AG09309 (cell line): ENCODE results near the gene VWA2.

Source experiments
- DNase-seq: peaks from one replicate; pipeline ENCODE4 v3.0.0-alpha.2; 2010; ENCODE audit warnings: low read depth
- H3K4me3 ChIP-seq: 2 replicates; pipeline ENCODE4 v1.5.1; 2011; ENCODE audit warnings: mild to moderate bottlenecking, low read depth, low read length, moderate library complexity; ENCODE audit not compliant: control insufficient read depth
- TF ChIP-seq, protein P1 (sequence below): IDR thresholded peaks from 2 replicates; pipeline ENCODE4 v1.5.1; 2011; ENCODE audit warnings: mild to moderate bottlenecking, low read depth, low read length, inconsistent platforms; ENCODE audit not compliant: insufficient read depth, control insufficient read depth; ENCODE audit errors: missing control alignments

VWA2 gene

DNA sequence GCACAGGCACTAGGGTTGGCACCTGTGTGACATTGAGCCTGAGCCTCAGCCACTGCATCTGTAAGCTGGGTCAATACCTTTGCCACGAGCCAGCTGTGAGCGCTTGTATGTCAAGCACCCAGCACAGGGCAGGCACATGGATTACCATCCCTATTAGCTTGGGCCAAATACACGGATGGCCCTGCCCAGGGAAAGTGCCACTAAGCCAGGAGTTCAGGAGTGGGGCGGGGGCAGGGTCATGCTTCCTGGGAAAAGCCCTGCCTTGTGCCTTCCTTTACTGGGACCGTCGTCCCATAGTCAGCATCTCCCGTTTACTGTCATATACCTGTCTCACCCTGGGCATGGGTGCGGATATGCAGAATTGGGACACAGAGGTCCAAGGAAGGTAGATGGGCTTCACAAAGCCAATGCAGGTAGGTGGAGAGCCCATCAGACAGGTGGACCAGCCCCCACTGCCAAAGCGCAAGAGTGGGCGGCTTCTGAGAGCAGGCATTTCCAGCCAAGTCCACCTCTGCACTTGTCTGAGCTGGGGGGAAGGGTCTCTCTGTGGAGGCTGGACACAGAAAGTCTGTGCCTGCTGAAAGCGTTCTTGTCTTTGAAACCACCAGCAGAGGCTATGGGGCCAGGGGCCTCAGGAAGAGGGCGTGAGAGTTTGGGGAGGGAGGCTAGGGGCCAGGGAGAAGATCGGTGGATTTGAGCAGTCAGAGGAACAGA lies 72.6 kb downstream of the VWA2 start:
- no peak overlapping the region for H3K4me3 ChIP-seq
- TF ChIP-seq, protein P1, sequence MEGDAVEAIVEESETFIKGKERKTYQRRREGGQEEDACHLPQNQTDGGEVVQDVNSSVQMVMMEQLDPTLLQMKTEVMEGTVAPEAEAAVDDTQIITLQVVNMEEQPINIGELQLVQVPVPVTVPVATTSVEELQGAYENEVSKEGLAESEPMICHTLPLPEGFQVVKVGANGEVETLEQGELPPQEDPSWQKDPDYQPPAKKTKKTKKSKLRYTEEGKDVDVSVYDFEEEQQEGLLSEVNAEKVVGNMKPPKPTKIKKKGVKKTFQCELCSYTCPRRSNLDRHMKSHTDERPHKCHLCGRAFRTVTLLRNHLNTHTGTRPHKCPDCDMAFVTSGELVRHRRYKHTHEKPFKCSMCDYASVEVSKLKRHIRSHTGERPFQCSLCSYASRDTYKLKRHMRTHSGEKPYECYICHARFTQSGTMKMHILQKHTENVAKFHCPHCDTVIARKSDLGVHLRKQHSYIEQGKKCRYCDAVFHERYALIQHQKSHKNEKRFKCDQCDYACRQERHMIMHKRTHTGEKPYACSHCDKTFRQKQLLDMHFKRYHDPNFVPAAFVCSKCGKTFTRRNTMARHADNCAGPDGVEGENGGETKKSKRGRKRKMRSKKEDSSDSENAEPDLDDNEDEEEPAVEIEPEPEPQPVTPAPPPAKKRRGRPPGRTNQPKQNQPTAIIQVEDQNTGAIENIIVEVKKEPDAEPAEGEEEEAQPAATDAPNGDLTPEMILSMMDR, result no peak
- no peak for DNase-seq

DNA sequence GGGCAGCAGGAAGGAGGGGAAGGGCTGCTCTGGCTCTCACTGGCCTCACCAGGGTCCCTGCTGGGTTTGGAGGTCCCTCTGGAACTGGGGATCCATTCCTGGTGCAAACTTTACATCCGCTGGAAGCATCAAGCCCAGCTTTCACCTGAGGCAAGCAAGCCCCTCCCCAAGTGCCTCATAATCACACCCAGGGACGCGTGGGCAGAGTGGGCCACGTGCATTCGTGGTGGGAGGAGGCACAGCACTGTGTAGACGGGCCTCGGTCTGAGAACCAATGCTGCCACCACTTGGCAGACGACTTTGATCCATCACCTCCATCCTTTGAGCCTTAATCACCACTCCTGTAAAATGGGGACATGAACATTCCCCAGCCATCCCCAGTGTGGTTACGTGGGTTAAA lies 74.1 kb downstream of the VWA2 start:
- no peak overlapping the region for H3K4me3 ChIP-seq
- DNase-seq, result no peak
- TF ChIP-seq, protein P1, result no peak

DNA sequence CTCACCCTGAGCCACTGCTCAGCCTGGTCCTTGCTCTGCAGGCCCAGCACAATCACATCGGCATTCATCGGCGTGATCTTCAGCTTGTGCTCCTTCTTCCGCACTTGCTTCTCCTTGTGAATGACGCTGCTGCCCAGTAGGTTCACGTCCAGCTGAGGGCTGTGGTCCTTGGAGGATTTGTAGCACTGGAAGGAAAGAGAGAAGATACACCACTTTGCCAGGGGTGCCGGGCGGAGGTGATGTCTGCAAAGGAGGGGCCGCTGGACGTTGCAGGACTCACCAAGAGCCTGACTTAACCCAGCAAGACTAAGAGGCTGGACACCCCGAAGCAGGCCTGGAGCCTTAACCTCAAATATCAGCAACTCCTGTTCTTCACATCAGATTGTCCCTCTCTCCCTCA lies 74.8 kb downstream of the VWA2 start:
- no peak for DNase-seq
- TF ChIP-seq, protein P1, result no peak
- no peak overlapping the region for H3K4me3 ChIP-seq

DNA sequence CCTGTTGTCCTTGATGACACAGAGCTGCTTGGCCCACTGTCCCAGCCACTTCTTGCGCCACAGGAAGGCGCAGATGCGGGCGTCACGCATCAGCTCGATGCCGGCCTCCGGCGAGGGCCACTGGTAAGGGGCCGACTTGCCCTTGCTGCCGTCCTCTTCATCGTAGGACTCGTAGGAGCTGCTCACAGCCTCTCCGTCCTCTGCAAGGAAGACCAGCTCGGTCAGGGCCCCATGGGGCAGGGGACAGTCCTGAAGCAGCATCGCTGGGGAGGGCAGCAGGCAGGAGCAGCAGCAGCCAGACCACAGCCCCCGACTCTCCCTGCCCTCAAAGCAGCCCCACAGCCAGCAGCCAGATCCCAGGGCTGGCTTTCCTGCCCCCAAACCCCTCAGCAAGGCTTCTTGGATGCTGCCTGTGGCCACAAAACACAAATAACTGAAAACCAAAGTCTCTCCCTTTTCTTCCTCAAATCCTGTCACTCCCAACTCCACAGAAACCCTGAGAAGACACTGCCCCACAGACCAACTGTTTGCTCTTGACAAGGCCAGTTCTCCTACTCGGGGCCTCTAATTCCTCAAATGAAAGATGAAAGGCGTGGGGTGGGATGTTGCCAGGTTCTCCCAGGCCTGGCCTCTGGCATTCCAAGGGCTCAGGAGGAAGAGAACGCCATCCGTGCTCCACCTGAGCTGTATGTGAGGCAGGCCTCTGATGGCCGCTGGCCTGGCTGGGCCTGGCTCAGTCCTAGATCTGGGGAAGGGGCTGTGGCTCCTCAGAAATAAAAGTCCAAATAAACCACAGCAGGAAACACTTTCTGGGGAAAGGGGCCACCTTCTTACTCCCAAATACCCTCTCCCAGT lies 76.7 kb downstream of the VWA2 start:
- no peak overlapping the region for H3K4me3 ChIP-seq
- TF ChIP-seq, protein P1, result no peak
- DNase-seq, result no peak

DNA sequence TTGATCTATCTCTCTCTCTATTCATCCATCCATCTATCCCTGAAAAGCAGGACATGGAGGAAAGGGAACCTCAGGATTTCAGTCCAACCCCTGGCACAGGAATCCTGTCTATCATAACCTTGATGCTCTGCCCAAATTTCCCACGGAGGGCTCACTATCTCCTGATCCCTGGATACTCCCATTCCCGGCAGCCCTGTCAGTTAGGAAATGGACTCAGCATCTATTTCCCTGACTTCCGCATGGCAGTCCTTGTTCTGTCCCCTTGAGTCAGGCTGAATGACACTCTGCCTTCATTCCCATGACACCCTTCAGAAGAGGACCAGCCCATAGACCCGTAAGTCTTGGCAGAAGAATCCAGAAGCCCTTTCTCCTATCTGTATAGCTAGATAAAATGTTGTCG lies 77.7 kb downstream of the VWA2 start:
- H3K4me3 ChIP-seq, result no peak overlapping the region
- DNase-seq, result no peak
- TF ChIP-seq, protein P1, result no peak

DNA sequence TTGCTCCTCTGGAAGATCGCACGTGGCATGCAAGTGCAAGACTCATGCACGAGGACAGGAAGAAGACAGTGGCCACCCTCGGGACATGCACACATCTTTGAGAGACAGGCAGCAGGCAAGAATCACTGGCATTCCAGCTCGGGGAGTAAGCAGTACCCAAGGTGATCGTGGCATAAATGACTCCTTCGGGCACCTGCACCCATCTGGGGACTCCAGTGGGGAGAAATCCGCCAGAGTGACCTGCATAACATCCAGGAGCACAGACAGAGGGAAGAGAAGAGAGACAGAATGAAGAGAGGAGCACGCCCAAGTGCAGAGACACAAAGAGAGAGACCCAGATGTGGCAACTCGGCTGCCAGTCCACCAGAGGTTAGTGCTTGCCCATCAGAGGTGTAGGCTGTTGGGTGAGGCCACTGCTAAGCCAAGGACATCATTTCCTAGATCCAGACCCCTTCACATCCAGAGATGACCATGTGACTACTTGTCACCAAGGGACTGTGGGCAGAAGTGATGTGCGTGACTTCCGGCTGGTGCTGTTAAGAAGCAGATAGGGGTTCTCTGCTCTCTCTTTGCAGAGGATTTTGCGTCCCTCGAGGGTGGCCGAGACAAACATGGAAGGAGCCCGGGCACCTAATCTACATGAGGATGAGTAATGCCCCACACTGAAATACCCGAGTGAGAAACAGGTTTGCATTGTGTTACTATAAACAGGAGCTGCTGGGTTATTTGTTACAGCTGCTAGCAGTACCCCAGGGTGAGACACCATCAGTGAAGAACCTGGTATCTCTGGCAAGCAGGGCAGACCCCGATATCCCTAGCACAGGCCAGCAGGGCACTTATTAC lies 80.6 kb downstream of the VWA2 start:
- TF ChIP-seq, protein P1, result no peak
- H3K4me3 ChIP-seq, result no peak overlapping the region
- no peak for DNase-seq
